BLaER1 (cell line): ENCODE results near the gene CHN2.

Experiments
- H3K27ac ChIP-seq: shearing (Covaris generic); formaldehyde crosslinking; 2 replicates; pipeline ENCODE4 v1.8.1; 2022
- H3K27me3 ChIP-seq: shearing (Covaris generic); formaldehyde crosslinking; 2 replicates; pipeline ENCODE4 v1.8.1; 2022
- H3K36me3 ChIP-seq: shearing (Covaris generic); formaldehyde crosslinking; 2 replicates; pipeline ENCODE4 v1.8.1; 2022
- H3K4me1 ChIP-seq: shearing (Covaris generic); formaldehyde crosslinking; 2 replicates; pipeline ENCODE4 v1.8.1; 2022
- H3K4me2 ChIP-seq: shearing (Covaris generic); formaldehyde crosslinking; 2 replicates; pipeline ENCODE4 v1.8.1; 2022
- H3K4me3 ChIP-seq: shearing (Covaris generic); formaldehyde crosslinking; 2 replicates; pipeline ENCODE4 v1.8.1; 2022
- H3K9ac ChIP-seq: shearing (Covaris generic); formaldehyde crosslinking; 2 replicates; pipeline ENCODE4 v1.8.1; 2022
- H3K9me3 ChIP-seq: shearing (Covaris generic); formaldehyde crosslinking; 2 replicates; pipeline ENCODE4 v1.8.1; 2022
- H4K20me1 ChIP-seq: shearing (Covaris generic); formaldehyde crosslinking; 2 replicates; pipeline ENCODE4 v1.8.1; 2022
- Cebpa-rat ChIP-seq: shearing (Covaris generic); IDR thresholded peaks from 2 replicates; pipeline ENCODE4 v1.8.1; 2022

The CHN2 gene

DNA sequence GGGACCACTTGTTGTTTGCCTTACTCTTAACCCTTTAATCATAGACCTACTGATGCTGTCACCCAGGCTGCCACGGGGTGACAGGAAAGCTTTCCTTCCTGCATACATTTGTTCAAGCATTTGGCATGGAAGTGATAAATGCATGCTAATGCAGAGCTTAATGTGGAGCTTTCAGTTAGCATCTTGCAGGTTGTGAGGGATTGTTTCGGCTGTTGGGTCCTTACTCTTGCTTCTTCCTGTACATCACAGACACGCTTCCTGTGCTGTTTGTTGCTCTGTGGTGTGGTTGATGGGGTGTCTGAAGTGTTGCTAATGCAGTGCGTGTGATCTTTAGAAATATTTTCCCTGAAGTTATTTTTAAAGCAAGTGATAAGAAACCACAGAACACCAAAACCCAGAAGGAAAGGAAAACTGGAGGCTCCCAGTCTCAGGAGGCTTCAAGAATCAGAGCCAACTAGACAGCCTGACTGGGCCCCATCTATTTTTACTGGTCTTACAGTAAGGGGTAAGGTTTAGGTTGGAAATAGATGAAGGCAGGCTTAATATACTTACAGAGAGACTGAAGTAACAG is 143.1 kb downstream of the CHN2 start:
- Histone ChIP-seq H3K9me3 (no peaks in the 10 kb centered on the region), H3K4me3 (peak overlapping the region; percentile 48), H3K9ac (peak overlapping the region; percentile 62; the same call in 1 of the 2 replicates), H3K27ac (peak overlapping the region; percentile 83), H3K4me1 (peaks cover 100% of the 10 kb centered on the region), H3K4me2 (peak overlapping the region; percentile 92), H4K20me1 (no peaks in the 10 kb centered on the region), H3K36me3 (no peaks in the 10 kb centered on the region), H3K27me3 (no peaks in the 10 kb centered on the region)
- TF ChIP-seq Cebpa-rat: peak; percentile 23; the same call in 1 of the 2 replicates

DNA sequence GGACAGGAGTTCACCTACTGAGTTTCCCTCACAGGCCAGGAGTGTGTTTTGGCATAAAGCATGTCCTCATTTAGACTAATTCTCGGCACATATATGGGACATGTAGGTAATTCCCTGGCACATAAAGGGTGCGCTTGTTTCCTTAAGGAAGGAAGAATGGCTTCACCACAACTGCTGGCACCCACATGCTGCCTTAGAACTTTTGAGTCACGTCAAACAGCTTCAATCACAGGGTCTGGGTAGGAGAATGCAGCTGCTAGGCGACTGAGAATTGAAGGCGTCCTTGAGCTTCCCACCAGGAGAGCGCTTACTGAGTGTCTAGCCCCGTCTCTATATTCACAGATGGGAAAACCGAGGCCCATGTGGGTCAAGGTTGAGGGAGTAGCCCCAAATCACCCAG is 146.1 kb downstream of the CHN2 start:
- Histone ChIP-seq H3K4me1 (peaks cover 100% of the 10 kb centered on the region), H3K27me3 (no peaks in the 10 kb centered on the region), H3K4me3 (no peak overlapping the region), H3K9me3 (no peaks in the 10 kb centered on the region), H3K36me3 (no peaks in the 10 kb centered on the region), H3K27ac (peak overlapping the region; percentile 56), H3K9ac (no peak overlapping the region), H4K20me1 (no peaks in the 10 kb centered on the region), H3K4me2 (peak overlapping the region; percentile 92)
- no peak for TF ChIP-seq Cebpa-rat

DNA sequence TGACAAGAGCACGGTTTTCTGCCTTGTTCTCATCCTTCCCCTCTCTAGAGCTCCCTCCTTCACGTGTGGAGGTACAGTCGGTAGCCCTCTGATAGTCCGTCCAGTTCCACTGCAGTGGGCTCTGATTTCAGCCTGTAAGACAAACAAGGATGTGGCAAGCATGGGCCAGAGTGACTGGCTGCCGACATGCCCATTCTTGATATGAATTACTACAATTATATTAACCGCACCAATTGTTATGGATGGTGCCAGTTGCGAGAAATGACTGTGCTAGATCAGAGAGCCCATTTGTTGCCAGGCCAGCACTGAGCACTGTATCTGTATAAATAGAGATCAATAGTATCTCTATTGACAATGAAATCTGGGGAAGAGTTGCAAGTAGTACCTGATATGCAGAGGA is 146.6 kb downstream of the CHN2 start:
- peak overlapping the region; percentile 92 for H3K4me2 ChIP-seq
- no peak overlapping the region for H3K9ac ChIP-seq
- TF ChIP-seq Cebpa-rat: no peak
- peaks cover 96% of the 10 kb centered on the region for H3K4me1 ChIP-seq
- H3K36me3 ChIP-seq: no peaks in the 10 kb centered on the region
- H3K4me3 ChIP-seq: no peak overlapping the region
- peak overlapping the region; percentile 56 for H3K27ac ChIP-seq
- no peaks in the 10 kb centered on the region for H3K27me3 ChIP-seq
- H3K9me3 ChIP-seq: no peaks in the 10 kb centered on the region
- H4K20me1 ChIP-seq: no peaks in the 10 kb centered on the region

DNA sequence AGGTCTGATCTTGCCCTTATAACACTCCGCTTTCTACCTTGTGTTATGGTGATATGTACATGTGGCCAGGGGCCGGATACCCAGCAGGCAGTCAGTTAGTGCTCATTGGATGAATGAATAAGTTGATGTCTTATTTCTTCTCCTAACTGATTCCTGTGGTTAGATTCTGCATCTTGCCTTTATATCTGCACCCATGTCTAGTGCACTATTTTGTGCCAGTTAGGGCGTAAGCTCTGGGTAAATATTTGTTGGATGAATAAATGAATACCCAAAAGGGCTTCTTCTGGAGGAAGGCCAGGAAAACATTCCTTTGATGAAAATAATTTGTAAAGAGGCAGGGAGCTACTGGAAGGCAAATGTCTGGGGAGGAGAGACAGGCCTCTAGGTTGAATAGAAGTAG is 148.2 kb downstream of the CHN2 start:
- no peak for TF ChIP-seq Cebpa-rat
- H3K4me1 ChIP-seq: peaks cover 80% of the 10 kb centered on the region
- no peak overlapping the region for H3K4me3 ChIP-seq
- H3K36me3 ChIP-seq: no peaks in the 10 kb centered on the region
- H3K27me3 ChIP-seq: no peaks in the 10 kb centered on the region
- no peak overlapping the region for H3K27ac ChIP-seq
- H3K9ac ChIP-seq: no peak overlapping the region
- H4K20me1 ChIP-seq: no peaks in the 10 kb centered on the region
- H3K9me3 ChIP-seq: no peaks in the 10 kb centered on the region
- H3K4me2 ChIP-seq: peak overlapping the region; percentile 92

DNA sequence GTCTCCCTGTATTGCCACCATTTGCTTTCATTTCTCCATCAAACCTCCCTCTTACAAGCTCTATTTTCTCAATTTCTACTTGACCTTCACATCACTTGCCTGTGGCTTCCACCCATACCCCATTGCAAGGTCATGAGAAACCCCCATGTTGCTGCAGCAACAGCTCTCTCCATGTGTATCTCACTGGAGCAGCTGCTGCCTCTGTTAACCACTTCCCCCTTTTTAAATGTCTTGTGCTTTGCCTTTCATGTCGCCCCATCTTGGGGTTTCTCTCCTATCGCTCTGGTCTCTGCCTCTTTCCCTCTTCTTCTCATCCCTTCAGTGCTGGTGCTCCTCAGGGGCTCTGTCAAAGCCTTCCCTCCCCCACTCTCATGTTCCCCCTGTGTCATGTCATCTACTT is 148.8 kb downstream of the CHN2 start:
- TF ChIP-seq Cebpa-rat: no peak

DNA sequence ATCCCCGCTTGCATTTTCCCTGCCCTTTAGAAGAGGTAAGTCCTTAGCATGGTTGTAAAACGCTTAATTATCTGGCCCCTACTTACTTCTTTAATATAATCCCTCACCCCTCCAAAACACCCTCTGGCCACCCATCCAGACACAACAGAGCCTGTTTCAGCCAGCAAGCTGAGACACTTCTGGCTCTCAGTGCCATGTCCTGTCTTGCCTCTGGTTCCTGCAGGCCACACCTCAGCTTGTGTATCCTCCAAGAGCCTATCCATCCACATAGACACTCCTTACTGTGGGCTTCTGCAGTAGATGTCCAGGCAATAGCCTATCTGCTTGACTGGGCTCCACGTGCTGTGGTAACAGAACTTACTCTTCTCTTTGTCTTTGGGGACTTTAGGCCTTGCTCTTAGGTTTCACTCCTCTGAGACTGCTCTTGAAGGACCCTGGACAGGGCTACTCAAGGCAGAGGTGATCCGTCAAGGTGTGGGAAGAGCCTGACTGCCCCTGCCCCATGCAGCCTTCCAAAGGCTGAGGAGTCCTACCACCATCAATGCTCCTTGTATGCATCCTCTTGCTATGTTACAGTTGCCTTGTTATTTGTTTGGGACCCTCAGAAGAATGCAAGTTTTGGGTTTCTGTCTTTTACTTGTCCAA is 149.9 kb downstream of the CHN2 start:
- H3K9ac ChIP-seq: no peak overlapping the region
- no peaks in the 10 kb centered on the region for H3K27me3 ChIP-seq
- no peaks in the 10 kb centered on the region for H3K9me3 ChIP-seq
- H3K4me1 ChIP-seq: peaks cover 71% of the 10 kb centered on the region
- H3K4me2 ChIP-seq: peak overlapping the region; percentile 92
- TF ChIP-seq Cebpa-rat: no peak
- H4K20me1 ChIP-seq: no peaks in the 10 kb centered on the region
- H3K4me3 ChIP-seq: no peak overlapping the region
- H3K36me3 ChIP-seq: no peaks in the 10 kb centered on the region
- peak overlapping the region; percentile 42; the same call in 1 of the 2 replicates for H3K27ac ChIP-seq

More for the DNA sequence above, 148.8 kb downstream of the CHN2 start:
- Histone ChIP-seq H3K9me3 (no peaks in the 10 kb centered on the region), H3K4me2 (peak overlapping the region; percentile 92), H3K27me3 (no peaks in the 10 kb centered on the region), H3K4me3 (no peak overlapping the region), H3K4me1 (peaks cover 78% of the 10 kb centered on the region), H3K36me3 (no peaks in the 10 kb centered on the region), H3K9ac (no peak overlapping the region), H3K27ac (peak overlapping the region; percentile 42), H4K20me1 (no peaks in the 10 kb centered on the region)

DNA sequence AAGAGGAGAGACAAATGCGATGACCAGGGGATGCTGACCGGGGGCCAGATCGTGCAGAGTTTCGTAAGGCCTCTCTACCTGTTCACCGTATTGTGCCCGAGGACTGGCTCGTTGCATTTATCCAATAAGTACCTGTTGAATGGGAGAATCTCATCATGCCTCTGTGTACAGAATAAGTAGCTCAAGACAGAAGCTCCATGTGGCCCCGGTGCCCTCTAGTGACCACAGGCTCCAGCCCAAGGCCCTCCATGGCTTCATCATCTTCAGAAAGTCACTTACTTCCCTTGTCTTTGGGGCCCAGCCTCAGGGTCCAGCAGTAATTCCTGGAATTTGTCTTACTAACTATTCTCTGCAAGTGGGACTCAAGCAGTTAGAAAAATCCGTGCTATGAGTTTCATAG is 151.0 kb downstream of the CHN2 start:
- no peaks in the 10 kb centered on the region for H3K36me3 ChIP-seq
- H3K27ac ChIP-seq: no peak overlapping the region
- TF ChIP-seq Cebpa-rat: no peak
- no peak overlapping the region for H3K9ac ChIP-seq
- H3K27me3 ChIP-seq: no peaks in the 10 kb centered on the region
- H3K9me3 ChIP-seq: no peaks in the 10 kb centered on the region
- H3K4me1 ChIP-seq: peaks cover 71% of the 10 kb centered on the region
- no peak overlapping the region for H3K4me2 ChIP-seq
- no peaks in the 10 kb centered on the region for H4K20me1 ChIP-seq
- no peak overlapping the region for H3K4me3 ChIP-seq

DNA sequence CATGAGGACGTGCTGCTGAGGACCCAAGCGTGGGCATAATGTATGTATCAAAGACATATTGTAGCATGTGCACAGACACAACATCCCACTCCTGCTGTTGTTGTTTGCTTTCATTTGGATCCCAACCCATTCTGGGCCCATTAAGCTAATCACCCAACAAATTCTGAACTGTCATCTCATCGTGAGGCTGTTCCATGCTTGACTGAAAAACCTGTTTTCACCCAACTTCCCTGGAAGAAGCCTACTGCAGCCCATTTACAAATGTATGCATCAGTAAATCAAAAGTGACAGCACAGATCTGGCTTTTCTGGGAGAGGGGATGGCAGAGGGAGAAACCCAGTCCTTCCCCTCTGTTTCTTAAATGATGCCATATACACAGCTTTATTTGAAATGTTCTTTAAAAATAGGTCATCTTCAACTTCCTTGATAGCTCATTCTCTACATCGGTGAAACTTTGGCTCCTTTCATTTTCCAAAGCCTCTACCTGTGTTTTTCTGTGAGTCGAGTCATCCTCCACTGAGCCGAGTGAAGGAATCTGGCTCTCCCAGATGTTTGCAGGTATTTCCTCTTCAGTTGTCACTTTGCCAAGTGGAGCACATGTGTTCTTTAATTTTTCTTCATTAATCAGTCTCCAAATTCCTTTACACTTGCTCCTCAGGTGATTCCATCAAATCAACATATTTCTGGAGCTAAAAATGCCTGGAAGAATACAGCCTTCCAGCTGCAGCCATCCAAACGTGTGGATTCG is 151.8 kb downstream of the CHN2 start:
- Histone ChIP-seq H4K20me1 (no peaks in the 10 kb centered on the region), H3K36me3 (no peaks in the 10 kb centered on the region), H3K4me2 (no peak overlapping the region), H3K27ac (no peak overlapping the region), H3K9me3 (no peaks in the 10 kb centered on the region), H3K9ac (no peak overlapping the region), H3K4me3 (no peak overlapping the region), H3K4me1 (peaks cover 64% of the 10 kb centered on the region), H3K27me3 (no peaks in the 10 kb centered on the region)
- TF ChIP-seq Cebpa-rat: no peak

DNA sequence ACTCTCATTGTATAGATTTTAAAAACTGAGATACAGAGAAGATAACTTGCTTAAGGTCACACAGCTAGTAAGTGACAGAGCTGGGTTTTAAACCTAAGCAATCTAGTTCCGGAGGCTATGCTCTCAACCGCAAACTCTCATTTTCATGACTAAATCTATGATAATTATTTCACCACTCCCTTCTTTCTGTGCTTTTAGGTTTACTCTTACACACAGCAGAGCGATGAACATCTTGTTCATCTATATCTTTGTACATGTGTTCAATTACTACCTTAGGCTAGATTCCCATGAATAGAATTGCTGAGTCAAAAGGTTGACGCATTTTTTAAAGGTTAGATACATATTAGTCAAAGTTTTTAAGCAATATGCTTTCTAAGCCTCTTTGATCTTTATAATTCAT is 154.8 kb downstream of the CHN2 start:
- TF ChIP-seq Cebpa-rat: no peak
- Histone ChIP-seq H3K9me3 (no peaks in the 10 kb centered on the region), H3K27me3 (no peaks in the 10 kb centered on the region), H3K4me2 (no peak overlapping the region), H3K9ac (no peak overlapping the region), H3K27ac (no peak overlapping the region), H4K20me1 (no peaks in the 10 kb centered on the region), H3K4me1 (peaks cover 35% of the 10 kb centered on the region), H3K4me3 (no peak overlapping the region), H3K36me3 (no peaks in the 10 kb centered on the region)

DNA sequence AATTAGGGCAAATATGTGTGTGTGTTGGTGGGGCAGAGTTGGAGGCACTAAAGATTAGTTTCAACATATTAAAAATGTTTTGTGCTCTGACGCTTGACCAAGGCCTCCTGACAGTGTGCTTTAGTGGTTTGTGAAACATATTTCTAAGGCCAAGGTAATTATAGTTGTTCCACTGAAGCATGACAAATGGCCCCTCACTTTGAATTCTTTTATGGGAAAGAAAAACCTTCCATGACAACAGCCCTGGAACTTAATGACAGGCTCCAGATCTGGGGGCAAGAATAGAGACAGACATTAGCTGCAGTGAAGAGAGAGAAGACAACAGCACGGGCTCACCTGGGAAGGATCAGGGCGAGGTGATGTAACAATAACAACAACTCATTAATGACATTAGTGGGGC is 155.8 kb downstream of the CHN2 start:
- Histone ChIP-seq H3K9me3 (no peaks in the 10 kb centered on the region), H3K4me3 (no peak overlapping the region), H3K4me2 (peak overlapping the region; percentile 34), H3K27ac (no peak overlapping the region), H3K36me3 (no peaks in the 10 kb centered on the region), H4K20me1 (no peaks in the 10 kb centered on the region), H3K4me1 (peaks cover 25% of the 10 kb centered on the region), H3K9ac (no peak overlapping the region), H3K27me3 (no peaks in the 10 kb centered on the region)
- no peak for TF ChIP-seq Cebpa-rat
